Measurements from ENCODE around the gene CMBL. TPM values are rescaled to one million over a fixed set of nuclear protein-coding genes. Genes with fewer than 3 reads are reported as not detected.

Gene CMBL
- total RNA-seq, 2 donors from 2014 or later: 11.2 to 20.3 TPM

GRCh38 chr5:10301842-10302610, 5.7 kb downstream of the CMBL start:
- Histone ChIP-seq H3K27me3 (replicated peaks; ENCODE audit: insufficient read depth) (no peaks in the 10 kb centered on the region), H3K4me3 (no peak overlapping the region), H3K27ac (peak overlapping the region in 1 of 2 donors; percentile 20), H3K36me3 (no peaks in the 10 kb centered on the region), H3K4me1 (replicated peaks) (no peaks in the 10 kb centered on the region), H3K9me3 (no peaks in the 10 kb centered on the region)
- intact Hi-C loops (cut with DNase I): no loop called here
- TF ChIP-seq POLR2AphosphoS5 (IDR thresholded peaks at IDR 0.05) (peak; percentile 81), CTCF (IDR thresholded peaks at IDR 0.05) (no peak)
- DNase-seq (ENCODE audit: low spot score): peak; percentile 91
- WGBS: 59% methylated on average over 11 of the region's 11 CpGs

GRCh38 chr5:10301266-10301665, 6.4 kb downstream of the CMBL start:
- DNase-seq (ENCODE audit: low spot score): no peak
- Histone ChIP-seq H3K9me3 (no peaks in the 10 kb centered on the region), H3K27me3 (replicated peaks; ENCODE audit: insufficient read depth) (no peaks in the 10 kb centered on the region), H3K4me3 (no peak overlapping the region), H3K36me3 (no peaks in the 10 kb centered on the region), H3K4me1 (replicated peaks) (no peaks in the 10 kb centered on the region), H3K27ac (no peak overlapping the region)
- TF ChIP-seq POLR2A (IDR thresholded peaks at IDR 0.05) (no peak), POLR2AphosphoS5 (IDR thresholded peaks at IDR 0.05) (no peak), CTCF (IDR thresholded peaks at IDR 0.05) (no peak)
- intact Hi-C loops (cut with DNase I): no loop called here
- 62% methylated on average over 7 of the region's 7 CpGs for WGBS

- Histone ChIP-seq H3K36me3 (no peaks in the 10 kb centered on the region), H3K27me3 (replicated peaks; ENCODE audit: insufficient read depth) (no peaks in the 10 kb centered on the region), H3K4me3 (no peak overlapping the region), H3K9me3 (no peaks in the 10 kb centered on the region), H3K27ac (no peak overlapping the region), H3K4me1 (replicated peaks) (no peaks in the 10 kb centered on the region)
- DNase-seq (ENCODE audit: low spot score): no peak
- WGBS: 83% methylated on average over 5 of the region's 5 CpGs
- intact Hi-C loops (cut with DNase I): no loop called here
- TF ChIP-seq POLR2A (IDR thresholded peaks at IDR 0.05): no peak
- no peak for TF ChIP-seq POLR2AphosphoS5 (IDR thresholded peaks at IDR 0.05)
- no peak for TF ChIP-seq CTCF (IDR thresholded peaks at IDR 0.05)
These were observed 7.5 kb downstream of the CMBL start for GRCh38 chr5:10300246-10300645.

- Histone ChIP-seq H3K4me3 (no peak overlapping the region), H3K27me3 (replicated peaks; ENCODE audit: insufficient read depth) (no peaks in the 10 kb centered on the region), H3K27ac (no peak overlapping the region), H3K4me1 (replicated peaks) (no peaks in the 10 kb centered on the region), H3K9me3 (no peaks in the 10 kb centered on the region), H3K36me3 (no peaks in the 10 kb centered on the region)
- intact Hi-C loops (cut with DNase I): no loop called here
- DNase-seq (ENCODE audit: low spot score): no peak
- TF ChIP-seq POLR2A (IDR thresholded peaks at IDR 0.05) (no peak), CTCF (IDR thresholded peaks at IDR 0.05) (no peak), POLR2AphosphoS5 (IDR thresholded peaks at IDR 0.05) (no peak)
- WGBS: 85% methylated on average over 14 of the region's 14 CpGs
These were observed 10.0 kb downstream of the CMBL start for GRCh38 chr5:10297646-10298204.
